GM12872 (cell line): ENCODE measurements around the gene SNTA1.

Experiments used
- TF ChIP-seq, protein P1 (sequence below): IDR thresholded peaks from 3 replicates; pipeline ENCODE4 v1.5.1; 2011; ENCODE audit warnings: low read depth, mild to moderate bottlenecking, low read length, moderate library complexity; ENCODE audit not compliant: insufficient read depth

Gene SNTA1

GRCh38 chr20:33401184-33401920, 42.2 kb downstream of the SNTA1 start, which contains the start of gene CDK5RAP1:
CDK5RAP1 (minus strand) TSS chr20:33401519; CDS start chr20:33397064, 4,455 bp downstream.
- TF ChIP-seq, protein P1, sequence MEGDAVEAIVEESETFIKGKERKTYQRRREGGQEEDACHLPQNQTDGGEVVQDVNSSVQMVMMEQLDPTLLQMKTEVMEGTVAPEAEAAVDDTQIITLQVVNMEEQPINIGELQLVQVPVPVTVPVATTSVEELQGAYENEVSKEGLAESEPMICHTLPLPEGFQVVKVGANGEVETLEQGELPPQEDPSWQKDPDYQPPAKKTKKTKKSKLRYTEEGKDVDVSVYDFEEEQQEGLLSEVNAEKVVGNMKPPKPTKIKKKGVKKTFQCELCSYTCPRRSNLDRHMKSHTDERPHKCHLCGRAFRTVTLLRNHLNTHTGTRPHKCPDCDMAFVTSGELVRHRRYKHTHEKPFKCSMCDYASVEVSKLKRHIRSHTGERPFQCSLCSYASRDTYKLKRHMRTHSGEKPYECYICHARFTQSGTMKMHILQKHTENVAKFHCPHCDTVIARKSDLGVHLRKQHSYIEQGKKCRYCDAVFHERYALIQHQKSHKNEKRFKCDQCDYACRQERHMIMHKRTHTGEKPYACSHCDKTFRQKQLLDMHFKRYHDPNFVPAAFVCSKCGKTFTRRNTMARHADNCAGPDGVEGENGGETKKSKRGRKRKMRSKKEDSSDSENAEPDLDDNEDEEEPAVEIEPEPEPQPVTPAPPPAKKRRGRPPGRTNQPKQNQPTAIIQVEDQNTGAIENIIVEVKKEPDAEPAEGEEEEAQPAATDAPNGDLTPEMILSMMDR, result no peak

GRCh38 chr20:33400812-33401183, 42.8 kb downstream of the SNTA1 start:
- TF ChIP-seq, protein P1, result peak; percentile 36; the same call in 2 of the 3 replicates

DNA sequence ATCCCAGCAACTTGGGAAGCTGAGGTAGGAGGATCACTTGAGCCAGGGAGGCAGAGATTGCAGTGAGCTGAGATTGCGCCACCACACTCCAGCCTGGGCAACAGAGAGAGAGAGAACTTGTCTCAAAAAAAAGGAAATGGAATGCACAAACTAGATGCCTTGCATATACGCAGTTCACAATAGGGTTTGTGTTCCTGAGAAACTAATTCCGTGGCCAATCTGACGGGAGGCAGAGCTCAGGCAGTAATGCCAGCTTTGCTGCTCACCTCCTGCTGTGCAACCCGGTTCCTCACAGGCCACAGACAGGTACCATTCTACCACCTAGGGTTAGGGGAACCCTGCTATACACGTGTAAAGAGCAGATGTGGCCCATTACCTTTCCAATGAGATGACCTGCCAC, 43.6 kb downstream of the SNTA1 start:
- TF ChIP-seq, protein P1, result no peak

GRCh38 chr20:33394718-33395117, 48.8 kb downstream of the SNTA1 start:
- TF ChIP-seq, protein P1, result no peak

DNA sequence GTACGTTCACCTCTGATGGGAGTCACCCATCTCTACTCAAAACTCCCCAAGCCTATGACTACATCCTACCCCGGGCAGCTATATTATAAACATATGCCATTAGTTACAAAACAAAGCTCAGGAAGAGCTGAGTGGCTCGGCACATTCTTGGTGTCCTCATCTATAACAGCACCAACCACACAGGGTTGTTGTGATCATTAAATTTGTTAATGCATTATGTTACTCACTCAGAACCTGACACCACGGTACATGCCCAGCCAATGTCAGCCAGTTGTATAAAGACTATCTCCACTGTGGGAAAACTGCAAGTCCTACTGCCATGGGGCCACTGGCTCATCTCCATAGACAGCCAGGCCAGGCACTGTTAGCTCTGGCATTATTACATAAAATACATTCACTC, 50.0 kb downstream of the SNTA1 start:
- TF ChIP-seq, protein P1, result no peak

GRCh38 chr20:33391722-33392415, 51.7 kb downstream of the SNTA1 start:
- TF ChIP-seq, protein P1, result no peak

DNA sequence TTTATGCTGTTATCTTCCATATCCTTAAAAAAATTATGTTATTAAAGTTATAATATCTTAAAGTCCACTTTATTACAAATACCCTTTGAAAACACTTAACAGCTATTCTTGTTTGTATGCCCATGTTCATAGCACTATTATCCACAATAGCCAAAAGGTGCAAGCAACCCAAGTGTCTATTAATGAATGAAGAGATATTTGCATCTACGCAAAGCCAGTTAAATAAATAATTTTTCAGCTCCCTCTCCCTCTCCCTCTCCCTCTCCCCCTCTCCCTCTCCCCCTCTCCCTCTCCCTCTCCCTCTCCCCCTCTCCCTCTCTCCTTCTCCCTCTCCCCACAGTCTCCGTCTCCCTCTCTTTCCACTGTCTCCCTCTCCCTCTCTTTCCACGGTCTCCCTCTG, 55.3 kb downstream of the SNTA1 start:
- TF ChIP-seq, protein P1, result no peak
